ENCODE results near the gene ARHGAP15. TPM values are rescaled to one million over a fixed set of nuclear protein-coding genes. Genes with fewer than 3 reads are reported as not detected.
A peak's percentile ranks its signal among the peaks of the same experiment; 100 is the strongest.

The ARHGAP15 gene
- total RNA-seq, 1 donor from 2014 or later: not detected

- no peak overlapping the region for H3K4me3 ChIP-seq (ENCODE audit: low read depth, low read length)
- no peak for TF ChIP-seq CTCF (conservative IDR thresholded peaks at IDR 0.05; ENCODE audit: low read depth, low read length)
- DNase-seq (ENCODE audit: low read depth): no peak
These were observed 63.9 kb downstream of the ARHGAP15 start for GRCh38 chr2:143193121-143193520.

- DNase-seq (ENCODE audit: low read depth): no peak
- H3K4me3 ChIP-seq (ENCODE audit: low read depth, low read length): no peak overlapping the region
- TF ChIP-seq CTCF (conservative IDR thresholded peaks at IDR 0.05; ENCODE audit: low read depth, low read length): no peak
These were observed 66.3 kb downstream of the ARHGAP15 start for GRCh38 chr2:143195511-143195910.

- no peak for TF ChIP-seq CTCF (conservative IDR thresholded peaks at IDR 0.05; ENCODE audit: low read depth, low read length)
These were observed 74.8 kb downstream of the ARHGAP15 start for GRCh38 chr2:143204062-143204461.

GRCh38 chr2:143205106-143205764 lies 76.0 kb downstream of the ARHGAP15 start:
- peak; percentile 52 for TF ChIP-seq CTCF (conservative IDR thresholded peaks at IDR 0.05; ENCODE audit: low read depth, low read length)
- no peak overlapping the region for H3K4me3 ChIP-seq (ENCODE audit: low read depth, low read length)
- DNase-seq (ENCODE audit: low read depth): no peak

More at GRCh38 chr2:143204062-143204461, 74.8 kb downstream of the ARHGAP15 start:
- no peak for DNase-seq (ENCODE audit: low read depth)
- no peak overlapping the region for H3K4me3 ChIP-seq (ENCODE audit: low read depth, low read length)

GRCh38 chr2:143209570-143210445 lies 80.6 kb downstream of the ARHGAP15 start:
- no peak for TF ChIP-seq CTCF (conservative IDR thresholded peaks at IDR 0.05; ENCODE audit: low read depth, low read length)
- no peak for DNase-seq (ENCODE audit: low read depth)

GRCh38 chr2:143210446-143210819 lies 81.2 kb downstream of the ARHGAP15 start:
- DNase-seq (ENCODE audit: low read depth): no peak
- no peak for TF ChIP-seq CTCF (conservative IDR thresholded peaks at IDR 0.05; ENCODE audit: low read depth, low read length)
- H3K4me3 ChIP-seq (ENCODE audit: low read depth, low read length): no peak overlapping the region

More at GRCh38 chr2:143209570-143210445, 80.6 kb downstream of the ARHGAP15 start:
- no peak overlapping the region for H3K4me3 ChIP-seq (ENCODE audit: low read depth, low read length)
